ENCODE results near the gene GHDC.
A peak's percentile ranks its signal among the peaks of the same experiment; 100 is the strongest.

GHDC gene

GRCh38 chr17:42185621-42185930, 8.7 kb downstream of the GHDC start:
- TF ChIP-seq FOXK2 (IDR thresholded peaks at IDR 0.05) = no peak
- TF ChIP-seq PKNOX1 (IDR thresholded peaks at IDR 0.05) = no peak
- TF ChIP-seq ARNT (IDR thresholded peaks at IDR 0.05) = no peak
- TF ChIP-seq LEF1 (IDR thresholded peaks at IDR 0.05; ENCODE audit: borderline replicate concordance) = no peak
- no peak for TF ChIP-seq NFRKB (IDR thresholded peaks at IDR 0.05)
- TF ChIP-seq SUZ12 (IDR thresholded peaks at IDR 0.05) = no peak
- TF ChIP-seq ELF4 (IDR thresholded peaks at IDR 0.05) = no peak
- TF ChIP-seq ZNF384 (IDR thresholded peaks at IDR 0.05) = no peak
- no peak for TF ChIP-seq CTBP1 (IDR thresholded peaks at IDR 0.05; ENCODE audit: borderline replicate concordance)
- TF ChIP-seq FOXA1 (IDR thresholded peaks at IDR 0.05) = no peak
- TF ChIP-seq FOXM1 (IDR thresholded peaks at IDR 0.05; ENCODE audit: borderline replicate concordance) = no peak
- TF ChIP-seq BHLHE40 (IDR thresholded peaks at IDR 0.05; ENCODE audit: borderline replicate concordance) = no peak
- no peak for TF ChIP-seq SP1 (IDR thresholded peaks at IDR 0.05)
- ChIA-PET POLR2A (no interaction called here), CTCF (interaction anchor here (0.6 to 0.7 kb wide), 2 partner anchors 37 to 61 kb away, joined by 4 read pairs; no protein-coding TSS in a partner anchor)
- DNase-seq (ENCODE audit: extremely low spot score) = no peak

GRCh38 chr17:42184713-42185620, 9.3 kb downstream of the GHDC start, which contains the start of gene HCRT:
TSS of gene HCRT (minus strand) at chr17:42185452. CDS start at chr17:42185365, 87 bp downstream.
- TF ChIP-seq L3MBTL2 (conservative IDR thresholded peaks at IDR 0.05) (no peak), ARNT (IDR thresholded peaks at IDR 0.05) (no peak), FOXK2 (IDR thresholded peaks at IDR 0.05) (no peak), ZNF384 (IDR thresholded peaks at IDR 0.05) (no peak), FOXM1 (IDR thresholded peaks at IDR 0.05; ENCODE audit: borderline replicate concordance) (no peak), LEF1 (IDR thresholded peaks at IDR 0.05; ENCODE audit: borderline replicate concordance) (no peak), FOXA1 (IDR thresholded peaks at IDR 0.05) (no peak), HDGF (IDR thresholded peaks at IDR 0.05; ENCODE audit: borderline replicate concordance) (no peak), SUZ12 (IDR thresholded peaks at IDR 0.05) (no peak), ELF4 (IDR thresholded peaks at IDR 0.05) (no peak), NFRKB (IDR thresholded peaks at IDR 0.05) (no peak), SP1 (IDR thresholded peaks at IDR 0.05) (no peak), BHLHE40 (IDR thresholded peaks at IDR 0.05; ENCODE audit: borderline replicate concordance) (no peak), PKNOX1 (IDR thresholded peaks at IDR 0.05) (no peak), CTBP1 (IDR thresholded peaks at IDR 0.05; ENCODE audit: borderline replicate concordance) (no peak), TARDBP (IDR thresholded peaks at IDR 0.05) (no peak)
- ChIA-PET POLR2A (interaction anchor here (0.8 kb wide), 1 partner anchor 9 kb away, joined by 4 read pairs; the partner anchor contains the start of gene GHDC), CTCF (interaction anchor here (0.6 to 0.7 kb wide), 3 partner anchors 37 to 61 kb away, joined by 3 to 4 read pairs (median 4); no protein-coding TSS in a partner anchor)
- no peak for DNase-seq (ENCODE audit: extremely low spot score)

GRCh38 chr17:42183741-42184711, 10.3 kb downstream of the GHDC start:
- TF ChIP-seq BHLHE40 (IDR thresholded peaks at IDR 0.05; ENCODE audit: borderline replicate concordance) (no peak), L3MBTL2 (conservative IDR thresholded peaks at IDR 0.05) (peak; percentile 99), ELF4 (IDR thresholded peaks at IDR 0.05) (no peak), ZNF384 (IDR thresholded peaks at IDR 0.05) (no peak), FOXM1 (IDR thresholded peaks at IDR 0.05; ENCODE audit: borderline replicate concordance) (peak; percentile 66), CTBP1 (IDR thresholded peaks at IDR 0.05; ENCODE audit: borderline replicate concordance) (no peak), NFRKB (IDR thresholded peaks at IDR 0.05) (no peak), LEF1 (IDR thresholded peaks at IDR 0.05; ENCODE audit: borderline replicate concordance) (no peak; the same call in 1 of the 2 replicates)
- CTCF ChIA-PET = interaction anchor here (0.6 to 1.1 kb wide), 7 partner anchors 16 to 249 kb away, joined by 3 to 6 read pairs (median 4); no protein-coding TSS in a partner anchor
- POLR2A ChIA-PET = interaction anchor here (0.6 to 1.2 kb wide), 4 partner anchors 10 to 64 kb away, joined by 3 to 8 read pairs (median 6); partner anchors contain the start of gene GHDC
- peak; percentile 94 for DNase-seq (ENCODE audit: extremely low spot score)

DNA sequence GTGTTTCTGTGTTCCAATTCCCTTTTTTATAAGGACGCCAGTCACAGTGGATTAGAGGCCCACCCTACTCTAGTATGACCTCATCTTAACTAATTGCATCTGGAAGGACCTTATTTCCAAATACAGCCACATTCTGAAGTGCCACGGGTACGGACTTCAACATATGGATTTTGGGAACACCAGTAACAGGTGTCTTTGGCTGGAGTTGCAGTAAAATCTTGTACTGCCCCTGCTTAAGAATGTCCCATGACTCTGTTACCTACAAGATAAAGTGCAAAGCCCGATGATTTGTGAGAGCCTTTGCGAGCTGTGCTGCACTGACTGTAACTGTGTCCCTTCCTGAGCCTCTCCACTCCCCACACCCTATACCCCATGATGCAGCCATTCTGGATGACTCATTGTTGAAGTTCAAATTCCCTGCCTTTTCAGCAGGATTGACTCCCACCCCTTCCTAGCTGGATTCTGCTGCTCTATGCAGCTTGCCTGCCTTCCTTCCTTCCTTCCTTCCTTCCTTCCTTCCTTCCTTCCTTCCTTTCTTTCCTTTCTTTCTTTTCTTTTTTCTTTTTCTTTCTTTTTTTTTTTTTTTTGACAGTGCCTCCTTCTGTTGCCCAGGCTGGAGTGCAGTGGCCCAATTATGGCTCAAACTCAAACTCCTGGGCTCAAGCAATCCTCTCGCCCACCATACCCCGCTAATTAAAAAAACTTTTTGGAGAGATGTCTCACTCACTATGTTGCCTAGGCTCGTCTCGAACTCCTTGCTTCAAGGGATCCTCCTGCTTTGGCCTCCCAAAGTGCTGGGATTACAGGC, 11.2 kb downstream of the GHDC start:
- no peak for DNase-seq (ENCODE audit: extremely low spot score)
- POLR2A ChIA-PET = interaction anchor here (1.1 to 1.2 kb wide), 2 partner anchors 11 to 63 kb away, joined by 7 to 8 read pairs; partner anchors contain the start of gene GHDC
- TF ChIP-seq NFRKB (IDR thresholded peaks at IDR 0.05) (no peak), ZNF384 (IDR thresholded peaks at IDR 0.05) (peak; percentile 50; the same call in 1 of the 2 replicates)

DNA sequence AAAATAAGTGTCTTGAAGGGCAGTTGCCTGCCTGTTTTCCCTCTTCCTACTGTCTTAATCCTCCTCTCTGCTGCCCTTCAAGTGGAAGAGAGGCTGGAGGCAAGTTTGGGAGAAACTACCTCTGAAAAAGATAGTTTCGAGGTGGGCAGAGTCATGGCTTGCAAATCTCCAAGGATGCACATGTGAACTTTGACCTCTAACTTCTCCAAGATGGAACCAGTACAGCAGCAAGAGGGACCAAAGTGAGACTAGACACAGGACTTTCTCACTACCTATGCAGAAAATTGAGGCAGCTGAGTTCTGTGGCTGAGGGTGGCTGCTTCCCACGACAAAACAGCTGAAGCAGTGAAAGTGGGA, 12.5 kb downstream of the GHDC start:
- no peak for TF ChIP-seq L3MBTL2 (conservative IDR thresholded peaks at IDR 0.05)
- TF ChIP-seq LEF1 (IDR thresholded peaks at IDR 0.05; ENCODE audit: borderline replicate concordance) = no peak
- no peak for TF ChIP-seq ZNF384 (IDR thresholded peaks at IDR 0.05)
- TF ChIP-seq HDGF (IDR thresholded peaks at IDR 0.05; ENCODE audit: borderline replicate concordance) = no peak
- no peak for TF ChIP-seq ELF4 (IDR thresholded peaks at IDR 0.05)
- no peak for TF ChIP-seq FOXM1 (IDR thresholded peaks at IDR 0.05; ENCODE audit: borderline replicate concordance)
- TF ChIP-seq NFRKB (IDR thresholded peaks at IDR 0.05) = no peak
- CTCF ChIA-PET = interaction anchor here (1.4 kb wide), 1 partner anchor 18 kb away, joined by 7 read pairs; no protein-coding TSS in a partner anchor
- no peak for DNase-seq (ENCODE audit: extremely low spot score)
- POLR2A ChIA-PET = interaction anchor here (0.7 kb wide), 1 partner anchor 12 kb away, joined by 5 read pairs; the partner anchor contains the start of gene GHDC

More for the DNA sequence above, 11.2 kb downstream of the GHDC start:
- CTCF ChIA-PET = interaction anchor here (0.6 to 1.1 kb wide), 5 partner anchors 15 to 104 kb away, joined by 3 to 6 read pairs (median 4); no protein-coding TSS in a partner anchor

All from HEK293T (cell line).